HG03571 (cell line): ENCODE measurements around the gene HDAC3.
"Not testable (repeated sequence)": the region's sequence is repeated elsewhere in the genome, so short reads cannot be mapped to it uniquely, and the experiment has no call there.

ENCODE experiments used
- ATAC-seq: cut with Tn5 transposase; IDR thresholded peaks from one replicate; pipeline ENCODE4 v1.9.1; 2021; ENCODE audit not compliant: unreplicated experiment

HDAC3 gene

GRCh38 chr5:141636106-141636412 is 590 bp downstream of the HDAC3 start:
- no peak for ATAC-seq

DNA sequence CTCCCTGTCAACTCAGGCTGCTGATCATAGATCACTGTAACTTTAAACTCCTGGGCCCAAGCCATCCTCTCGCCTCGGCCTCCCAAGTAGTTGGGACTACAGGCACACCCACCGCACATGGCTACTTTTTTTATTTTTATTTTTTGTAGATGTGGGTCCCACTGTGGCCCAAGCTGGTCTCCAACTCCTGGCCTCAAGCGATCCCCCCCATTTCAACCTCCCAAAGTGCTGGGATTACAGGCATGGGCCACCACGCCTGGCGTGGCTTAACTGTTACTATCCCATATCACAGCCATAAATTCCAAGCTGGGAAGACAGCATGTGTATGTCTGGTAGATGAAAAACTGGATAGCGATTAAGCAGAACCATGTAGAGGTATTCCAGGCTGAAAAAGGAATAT is 1.0 kb downstream of the HDAC3 start:
- no peak for ATAC-seq

- ATAC-seq, result no peak
Measured at GRCh38 chr5:141634720-141635119, 1.9 kb downstream of the HDAC3 start.

- peak; percentile 65 for ATAC-seq
Measured at GRCh38 chr5:141633871-141634561, 2.6 kb downstream of the HDAC3 start.

GRCh38 chr5:141632650-141633049 is 4.0 kb downstream of the HDAC3 start:
- no peak for ATAC-seq

DNA sequence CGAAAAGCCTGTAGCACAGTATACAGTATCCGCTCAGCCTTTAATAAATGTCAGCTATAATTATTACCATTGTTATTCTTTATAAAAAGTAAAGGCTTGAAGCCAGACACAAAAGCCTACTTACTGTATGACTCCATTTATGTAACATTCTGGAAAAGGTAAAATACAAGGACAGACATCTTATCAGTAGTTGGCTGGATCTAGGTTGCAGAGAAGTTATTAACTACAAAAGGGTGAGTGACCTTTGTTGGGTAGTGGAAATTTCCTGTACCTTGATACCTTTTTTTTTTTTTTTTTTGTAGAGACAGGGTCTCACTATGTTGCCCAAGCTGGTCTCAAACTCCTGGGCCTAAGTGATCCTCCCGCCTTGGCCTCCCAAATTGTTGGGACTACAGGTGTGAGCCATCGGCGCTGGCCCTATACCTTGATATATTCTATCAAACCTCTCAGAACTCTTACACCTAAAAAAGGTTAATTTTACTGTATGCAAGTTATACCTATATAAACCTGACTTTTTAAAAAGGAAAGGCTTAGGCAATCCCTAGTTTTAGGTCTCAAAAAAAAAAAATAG is 6.0 kb downstream of the HDAC3 start:
- ATAC-seq, result no peak

- no peak for ATAC-seq
Measured at GRCh38 chr5:141628175-141628788, 8.4 kb downstream of the HDAC3 start.

DNA sequence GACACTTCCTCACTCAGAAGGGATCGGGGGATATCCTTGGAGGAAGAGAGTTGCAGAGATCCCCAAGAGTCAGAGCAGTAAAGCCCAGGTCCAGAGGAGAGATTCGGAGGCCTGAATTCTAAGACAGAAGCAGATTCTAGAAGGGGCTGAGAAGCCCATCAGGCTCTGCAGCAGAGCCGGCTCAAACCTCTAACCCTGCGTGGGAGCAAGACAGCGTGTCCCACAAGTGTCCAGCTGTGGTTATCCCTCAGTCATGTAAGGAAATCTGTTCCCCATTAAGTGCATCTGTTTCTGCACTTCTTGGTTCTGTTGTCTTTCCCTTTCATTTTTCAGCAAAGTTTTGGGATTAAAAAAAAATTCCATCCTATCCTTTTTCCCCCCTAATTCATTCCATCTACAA is 13.0 kb downstream of the HDAC3 start:
- ATAC-seq, result no peak

- ATAC-seq, result peak; percentile 36
Measured at GRCh38 chr5:141623186-141623585, 13.5 kb downstream of the HDAC3 start.

DNA sequence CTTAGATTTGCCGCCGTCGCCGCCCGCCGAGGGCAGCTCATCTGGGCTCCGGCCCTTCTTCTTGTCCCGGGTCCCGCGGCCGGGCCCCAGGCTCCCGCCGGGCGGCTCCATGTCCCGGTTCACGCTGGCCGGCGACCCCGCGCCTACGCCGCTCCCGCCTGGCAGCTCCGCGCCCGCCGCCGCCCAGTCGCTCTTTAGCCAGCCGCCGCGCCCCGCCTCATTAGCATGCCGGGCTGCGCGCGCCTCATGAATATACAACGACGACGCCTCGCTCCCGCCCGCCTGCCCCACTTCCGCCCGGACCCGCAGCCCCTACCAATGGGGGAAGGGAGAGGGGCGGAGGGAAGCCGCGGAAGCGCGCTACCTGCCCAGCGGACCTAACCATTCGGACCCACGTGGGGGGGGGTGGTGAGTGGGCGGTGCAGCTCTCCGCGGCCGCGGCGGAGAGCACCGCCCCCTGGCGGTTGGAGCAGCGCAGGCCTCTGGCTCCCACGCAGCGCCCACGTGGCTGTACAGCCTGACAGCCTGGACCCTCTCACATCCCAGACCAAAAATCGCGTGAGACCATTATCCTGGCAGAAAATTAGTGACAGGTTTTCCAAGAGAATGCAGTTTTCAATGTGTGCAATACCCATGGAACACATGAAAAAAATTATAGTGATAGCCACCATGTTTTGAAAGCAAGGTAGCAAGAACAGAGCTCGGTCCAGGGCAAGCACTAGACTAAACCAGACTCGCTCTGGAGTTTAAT is 17.7 kb downstream of the HDAC3 start, which contains the start of gene DIAPH1:
DIAPH1 (minus strand) TSS at position 197 of the 751 bp plus-strand sequence; CDS start at position 111, 86 bp downstream.
- peak; percentile 82 for ATAC-seq

GRCh38 chr5:141618030-141618803 is 18.4 kb downstream of the HDAC3 start:
- peak; percentile 20 for ATAC-seq

DNA sequence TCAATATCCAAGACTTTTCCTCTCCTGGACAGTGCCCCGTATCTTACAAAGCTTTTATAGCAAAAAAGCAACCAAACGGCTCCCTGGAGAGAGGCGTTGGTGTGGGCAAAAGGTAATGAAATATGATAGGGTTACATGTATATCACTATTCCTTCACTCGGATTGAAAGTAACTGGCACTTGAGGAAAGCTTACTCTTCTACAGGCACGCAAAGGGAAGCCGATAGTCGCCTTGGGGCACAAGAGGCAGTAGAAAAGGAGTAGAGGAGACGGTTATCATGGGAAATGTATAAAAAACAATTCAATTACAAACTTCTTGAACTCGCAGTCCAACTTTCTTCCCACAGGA is 19.0 kb downstream of the HDAC3 start:
- ATAC-seq, result no peak

DNA sequence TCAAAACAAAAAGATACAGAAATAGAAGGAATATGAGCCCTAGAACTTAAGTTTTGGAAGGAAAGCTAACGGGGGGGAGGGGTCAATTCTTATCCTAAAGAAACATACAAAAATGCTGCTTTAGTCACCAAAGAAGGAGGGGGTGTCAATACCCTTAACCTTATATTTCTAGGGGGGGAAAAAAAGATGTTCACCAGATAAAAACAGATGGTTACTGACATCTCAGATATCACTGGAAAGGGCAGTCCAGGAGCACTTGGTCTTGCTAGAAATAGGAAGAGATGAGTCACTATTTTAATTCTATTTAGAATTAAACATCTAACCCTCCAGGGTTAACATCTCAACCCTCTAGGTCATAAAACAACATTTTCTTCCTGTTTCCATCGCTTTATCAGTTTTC is 19.5 kb downstream of the HDAC3 start:
- no peak for ATAC-seq

GRCh38 chr5:141615991-141616720 is 20.5 kb downstream of the HDAC3 start:
- no peak for ATAC-seq

DNA sequence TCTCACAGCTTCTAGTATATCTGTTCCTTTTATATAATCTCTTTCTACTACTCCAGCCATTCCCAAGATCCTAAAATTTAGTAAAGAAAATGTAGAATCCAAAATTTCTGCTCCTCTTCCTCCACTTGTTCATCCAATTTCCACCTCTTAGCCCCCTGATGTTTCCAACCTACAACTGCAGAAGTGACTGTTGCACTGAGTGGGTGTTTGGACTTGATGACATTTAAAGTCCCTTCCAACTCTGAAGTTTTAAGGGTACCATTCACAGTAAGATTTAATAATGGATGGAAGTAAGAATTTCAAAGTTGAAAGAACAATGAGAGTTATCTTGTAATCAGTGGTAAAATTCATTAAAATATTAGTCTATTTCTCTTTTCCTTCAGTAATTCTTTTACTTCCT is 23.3 kb downstream of the HDAC3 start:
- ATAC-seq, result no peak

- no peak for ATAC-seq
Measured at GRCh38 chr5:141611289-141611688, 25.4 kb downstream of the HDAC3 start.

GRCh38 chr5:141609921-141610320 is 26.7 kb downstream of the HDAC3 start:
- not testable (repeated sequence) for ATAC-seq

GRCh38 chr5:141609044-141609443 is 27.6 kb downstream of the HDAC3 start:
- no peak for ATAC-seq

DNA sequence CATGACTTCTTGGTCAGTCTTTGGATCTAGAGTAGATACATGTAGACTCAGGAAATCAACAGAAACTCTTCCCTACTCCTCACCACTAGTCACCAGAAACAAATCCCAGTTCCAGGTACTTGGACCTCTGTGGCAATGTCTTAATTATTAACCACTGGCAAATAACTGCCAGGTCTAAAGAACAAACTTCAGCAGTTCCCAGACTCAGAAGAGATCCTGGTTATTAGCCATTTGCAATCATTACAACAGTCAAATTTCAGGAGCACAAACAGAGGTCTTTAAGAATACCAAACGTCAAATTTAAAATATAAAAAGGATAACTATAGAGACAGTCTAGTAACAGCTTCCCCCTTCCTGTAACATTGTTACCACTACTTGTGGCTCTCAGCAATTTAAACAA is 28.1 kb downstream of the HDAC3 start:
- no peak for ATAC-seq

GRCh38 chr5:141608046-141608445 is 28.6 kb downstream of the HDAC3 start:
- ATAC-seq, result no peak
